Keratinocyte (primary cell): ENCODE results near the gene CELA2B.
"Not testable (repeated sequence)": the region's sequence is repeated elsewhere in the genome, so short reads cannot be mapped to it uniquely, and the experiment has no call there.

ENCODE experiments used
- CTCF ChIP-seq, 3 experiments: IDR thresholded peaks in 1 of 3; conservative IDR thresholded peaks in 1 of 3; optimal IDR thresholded peaks in 1 of 3; 2 replicates in 2 of 3; 3 replicates in 1 of 3; pipeline versions ENCODE3 to v1.5.1; 2011; ENCODE audit warnings: low read length in 3 of 3, mild to moderate bottlenecking in 3 of 3, moderate library complexity in 2 of 3, control low read depth in 1 of 3, inconsistent platforms in 1 of 3; ENCODE audit not compliant: insufficient read depth in 2 of 3; ENCODE audit errors: extremely low read depth in 1 of 3
- EZH2 ChIP-seq: IDR thresholded peaks from one replicate; pipeline ENCODE4 v1.6.1; 2012; ENCODE audit warnings: inconsistent platforms, mild to moderate bottlenecking, low read length, moderate library complexity

- TF ChIP-seq EZH2; CTCF (optimal IDR thresholded peaks at IDR 0.05 in 1 of 3, IDR thresholded peaks at IDR 0.05 in 1 of 3, conservative IDR thresholded peaks at IDR 0.05 in 1 of 3; ENCODE audit: extremely low read depth in 1 of 3, insufficient read depth in 2 of 3, low read length in 3 of 3): not testable (repeated sequence)
Measured at GRCh38 chr1:15428252-15428651, 47.7 kb upstream of the CELA2B start.
